ENCODE data around the gene KRTAP10-8. TPM values are rescaled to one million over a fixed set of nuclear protein-coding genes. Genes with fewer than 3 reads are reported as not detected.
"Not testable (repeated sequence)": the region's sequence is repeated elsewhere in the genome, so short reads cannot be mapped to it uniquely, and the experiment has no call there.

The KRTAP10-8 gene
- total and polyA plus RNA-seq, 2 experiments from 2014 or later, result not detected

- Histone ChIP-seq H3K27me3 (ENCODE audit: insufficient read depth) (no peaks in the 10 kb centered on the region), H2AFZ (no peak overlapping the region), H3K4me3 (no peak overlapping the region), H3K9me2 (ENCODE audit: insufficient read depth) (no peaks in the 10 kb centered on the region), H3K79me2 (replicated peaks; ENCODE audit: insufficient read depth) (no peaks in the 10 kb centered on the region), H3K36me3 (ENCODE audit: insufficient read depth) (no peaks in the 10 kb centered on the region), H3K27ac (ENCODE audit: low read depth) (no peak overlapping the region), H3F3A (replicated peaks; ENCODE audit: low read depth) (0 out of 2 replicates have a peak, but pooled peaks cover 4% of the 10 kb centered on the region), H4K20me1 (replicated peaks; ENCODE audit: insufficient read depth) (no peaks in the 10 kb centered on the region), H3K4me2 (no peak overlapping the region), H3K4me1 (ENCODE audit: insufficient read depth) (peaks cover 13% of the 10 kb centered on the region)
- peaks cover 14% of the 10 kb centered on the region for H3K4me1 Mint-ChIP-seq
- H3K9me3 Mint-ChIP-seq, result no peaks in the 10 kb centered on the region; the same call in 2 of the 3 replicates
- TF ChIP-seq STAT1 (IDR thresholded peaks at IDR 0.05; ENCODE audit: unreplicated experiment) (no peak), REST (IDR thresholded peaks at IDR 0.05; ENCODE audit: unreplicated experiment) (no peak), ETS1 (IDR thresholded peaks at IDR 0.05) (no peak), CREB1 (CRISPR knock-in tag; IDR thresholded peaks at IDR 0.05; ENCODE audit: low read depth) (no peak), CTCF (conservative IDR thresholded peaks at IDR 0.05; ENCODE audit: low read depth in 2 of 2) (no peak), POLR2AphosphoS5 (IDR thresholded peaks at IDR 0.05; ENCODE audit: low read depth) (no peak), EZH2 (IDR thresholded peaks at IDR 0.05; ENCODE audit: low read depth, unreplicated experiment) (no peak)
- H3K27ac Mint-ChIP-seq, result no peak overlapping the region
- DNase-seq (ENCODE audit: low spot score), result no peak
- peaks cover 7% of the 10 kb centered on the region for H3K27me3 Mint-ChIP-seq (ENCODE audit: insufficient read depth, low read depth, poor library complexity)
- no peaks in the 10 kb centered on the region; the same call in 2 of the 3 replicates for H3K36me3 Mint-ChIP-seq (ENCODE audit: low read depth)
- no peak overlapping the region for H3K4me3 Mint-ChIP-seq
- no peak for ATAC-seq
These were observed 21.6 kb upstream of the KRTAP10-8 start for GRCh38 chr21:44590311-44590721.

GRCh38 chr21:44590897-44591800 lies 20.7 kb upstream of the KRTAP10-8 start:
- H3K27me3 Mint-ChIP-seq (ENCODE audit: insufficient read depth, low read depth, poor library complexity); ATAC-seq; H3K4me2 ChIP-seq; DNase-seq (ENCODE audit: low spot score); H3K36me3 ChIP-seq (ENCODE audit: insufficient read depth); H3K79me2 ChIP-seq (replicated peaks; ENCODE audit: insufficient read depth); H2AFZ ChIP-seq; H3K27me3 ChIP-seq (ENCODE audit: insufficient read depth); H3K27ac ChIP-seq (ENCODE audit: low read depth); H3K4me3 Mint-ChIP-seq; H3K27ac Mint-ChIP-seq; H3K9me2 ChIP-seq (ENCODE audit: insufficient read depth); H3F3A ChIP-seq (replicated peaks; ENCODE audit: low read depth); H3K4me3 ChIP-seq; H3K9me3 Mint-ChIP-seq; H4K20me1 ChIP-seq (replicated peaks; ENCODE audit: insufficient read depth); H3K36me3 Mint-ChIP-seq (ENCODE audit: low read depth): not testable (repeated sequence)
- H3K4me1 Mint-ChIP-seq, result peaks cover 14% of the 10 kb centered on the region
- H3K4me1 ChIP-seq (ENCODE audit: insufficient read depth), result peaks cover 13% of the 10 kb centered on the region

GRCh38 chr21:44591801-44592130 lies 20.1 kb upstream of the KRTAP10-8 start:
- ATAC-seq; H3K9me2 ChIP-seq (ENCODE audit: insufficient read depth); H3K27ac Mint-ChIP-seq; H3K9me3 Mint-ChIP-seq; H3K27ac ChIP-seq (ENCODE audit: low read depth); H3K36me3 ChIP-seq (ENCODE audit: insufficient read depth); H3K27me3 Mint-ChIP-seq (ENCODE audit: insufficient read depth, low read depth, poor library complexity); H3K36me3 Mint-ChIP-seq (ENCODE audit: low read depth); H3K4me3 ChIP-seq; H2AFZ ChIP-seq; H3F3A ChIP-seq (replicated peaks; ENCODE audit: low read depth); DNase-seq (ENCODE audit: low spot score); H3K4me2 ChIP-seq; H3K79me2 ChIP-seq (replicated peaks; ENCODE audit: insufficient read depth); H4K20me1 ChIP-seq (replicated peaks; ENCODE audit: insufficient read depth); H3K4me3 Mint-ChIP-seq; H3K27me3 ChIP-seq (ENCODE audit: insufficient read depth): not testable (repeated sequence)
- peaks cover 13% of the 10 kb centered on the region for H3K4me1 ChIP-seq (ENCODE audit: insufficient read depth)
- peaks cover 14% of the 10 kb centered on the region for H3K4me1 Mint-ChIP-seq
